8988T (cell line): ENCODE results near the gene GIPC3.
A peak's percentile ranks its signal among the peaks of the same experiment; 100 is the strongest.
"Not testable (repeated sequence)": the region's sequence is repeated elsewhere in the genome, so short reads cannot be mapped to it uniquely, and the experiment has no call there.

Experiments
- DNase-seq: peaks from one replicate; pipeline ENCODE4 v3.0.0; 2011

GIPC3 gene

GRCh38 chr19:3576696-3577443 is 8.4 kb upstream of the GIPC3 start:
- DNase-seq, result no peak

GRCh38 chr19:3577723-3578344 is 7.4 kb upstream of the GIPC3 start:
- DNase-seq, result no peak

GRCh38 chr19:3578390-3578789 is 6.9 kb upstream of the GIPC3 start:
- no peak for DNase-seq

- DNase-seq, result no peak
These were observed 4.9 kb upstream of the GIPC3 start for GRCh38 chr19:3580156-3580934.

- not testable (repeated sequence) for DNase-seq
These were observed 3.5 kb upstream of the GIPC3 start for GRCh38 chr19:3581792-3582191.

GRCh38 chr19:3584036-3584802 is 1.1 kb upstream of the GIPC3 start:
- not testable (repeated sequence) for DNase-seq

- no peak for DNase-seq
These were observed 899 bp downstream of the GIPC3 start for GRCh38 chr19:3586127-3586626.

- no peak for DNase-seq
These were observed 1.5 kb downstream of the GIPC3 start for GRCh38 chr19:3586707-3587346.

- DNase-seq, result no peak
These were observed 4.2 kb downstream of the GIPC3 start for GRCh38 chr19:3589439-3589838.

GRCh38 chr19:3589949-3590348 is 4.7 kb downstream of the GIPC3 start:
- DNase-seq, result no peak

GRCh38 chr19:3590991-3591659 is 5.8 kb downstream of the GIPC3 start:
- no peak for DNase-seq

GRCh38 chr19:3591876-3592613 is 6.8 kb downstream of the GIPC3 start:
- no peak for DNase-seq

GRCh38 chr19:3593156-3593555 is 7.9 kb downstream of the GIPC3 start:
- DNase-seq, result no peak

- no peak for DNase-seq
These were observed 10.3 kb downstream of the GIPC3 start for GRCh38 chr19:3595521-3596061.

GRCh38 chr19:3599776-3600187 is 14.5 kb downstream of the GIPC3 start:
- peak; percentile 83 for DNase-seq

GRCh38 chr19:3601021-3601420 is 15.7 kb downstream of the GIPC3 start:
- no peak for DNase-seq

- no peak for DNase-seq
These were observed 18.0 kb downstream of the GIPC3 start for GRCh38 chr19:3603121-3603811.

- no peak for DNase-seq
These were observed 19.1 kb downstream of the GIPC3 start for GRCh38 chr19:3604227-3604986.

- DNase-seq, result no peak
These were observed 19.7 kb downstream of the GIPC3 start for GRCh38 chr19:3604987-3605343.
